ENCODE measurements around the gene PDE2A.

Gene PDE2A

GRCh38 chr11:72687326-72687725, 13.1 kb upstream of the PDE2A start:
- DNase-seq (ENCODE audit: low spot score): no peak
- TF ChIP-seq, protein P1, sequence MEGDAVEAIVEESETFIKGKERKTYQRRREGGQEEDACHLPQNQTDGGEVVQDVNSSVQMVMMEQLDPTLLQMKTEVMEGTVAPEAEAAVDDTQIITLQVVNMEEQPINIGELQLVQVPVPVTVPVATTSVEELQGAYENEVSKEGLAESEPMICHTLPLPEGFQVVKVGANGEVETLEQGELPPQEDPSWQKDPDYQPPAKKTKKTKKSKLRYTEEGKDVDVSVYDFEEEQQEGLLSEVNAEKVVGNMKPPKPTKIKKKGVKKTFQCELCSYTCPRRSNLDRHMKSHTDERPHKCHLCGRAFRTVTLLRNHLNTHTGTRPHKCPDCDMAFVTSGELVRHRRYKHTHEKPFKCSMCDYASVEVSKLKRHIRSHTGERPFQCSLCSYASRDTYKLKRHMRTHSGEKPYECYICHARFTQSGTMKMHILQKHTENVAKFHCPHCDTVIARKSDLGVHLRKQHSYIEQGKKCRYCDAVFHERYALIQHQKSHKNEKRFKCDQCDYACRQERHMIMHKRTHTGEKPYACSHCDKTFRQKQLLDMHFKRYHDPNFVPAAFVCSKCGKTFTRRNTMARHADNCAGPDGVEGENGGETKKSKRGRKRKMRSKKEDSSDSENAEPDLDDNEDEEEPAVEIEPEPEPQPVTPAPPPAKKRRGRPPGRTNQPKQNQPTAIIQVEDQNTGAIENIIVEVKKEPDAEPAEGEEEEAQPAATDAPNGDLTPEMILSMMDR (IDR thresholded peaks at IDR 0.05; ENCODE audit: extremely low read depth, missing control alignments): no peak

GRCh38 chr11:72686639-72687220, 12.5 kb upstream of the PDE2A start:
- DNase-seq (ENCODE audit: low spot score): no peak
- TF ChIP-seq, protein P1 (IDR thresholded peaks at IDR 0.05; ENCODE audit: extremely low read depth, missing control alignments): no peak

- TF ChIP-seq, protein P1 (IDR thresholded peaks at IDR 0.05; ENCODE audit: extremely low read depth, missing control alignments): no peak
- DNase-seq (ENCODE audit: low spot score): no peak
These were observed 11.6 kb upstream of the PDE2A start for GRCh38 chr11:72685560-72686480.

DNA sequence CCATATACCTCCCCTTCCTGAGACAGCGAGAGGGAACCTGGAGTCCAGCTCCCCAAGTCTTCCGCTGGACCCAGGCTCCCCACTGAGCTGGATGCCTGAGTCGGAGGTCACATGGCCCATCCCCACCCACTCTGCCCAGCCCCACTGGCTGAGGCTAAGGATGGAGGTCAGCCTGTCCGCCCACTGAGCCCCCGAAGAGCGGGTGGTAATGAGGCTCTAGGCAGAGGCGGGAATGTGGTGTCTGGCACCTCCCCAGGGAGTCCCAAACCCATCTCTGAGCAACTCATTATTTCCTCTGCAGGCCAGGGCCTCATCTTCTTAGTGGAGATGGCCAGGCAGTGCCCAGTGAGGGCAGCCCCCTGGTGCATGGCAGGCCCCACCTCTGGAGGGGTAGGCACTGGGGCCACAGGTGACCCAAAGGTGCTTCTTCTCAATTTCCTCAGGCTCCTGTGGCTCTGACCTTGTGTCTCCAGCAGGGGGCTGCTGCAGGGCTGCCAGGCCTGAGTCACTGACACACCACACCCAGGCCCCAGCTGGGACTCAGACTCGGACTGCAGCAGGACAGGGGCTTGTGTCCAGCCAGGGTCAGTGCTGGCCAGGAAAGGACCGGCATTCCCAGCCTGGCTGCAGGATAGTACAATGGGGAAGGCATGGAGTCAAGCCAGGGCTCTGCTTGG, 10.2 kb upstream of the PDE2A start:
- TF ChIP-seq, protein P1 (IDR thresholded peaks at IDR 0.05; ENCODE audit: extremely low read depth, missing control alignments): peak; percentile 60
- peak; percentile 73 for DNase-seq (ENCODE audit: low spot score)

- DNase-seq (ENCODE audit: low spot score): peak; percentile 81
- TF ChIP-seq, protein P1 (IDR thresholded peaks at IDR 0.05; ENCODE audit: extremely low read depth, missing control alignments): peak; percentile 94
These were observed 9.6 kb upstream of the PDE2A start for GRCh38 chr11:72683782-72684200.

DNA sequence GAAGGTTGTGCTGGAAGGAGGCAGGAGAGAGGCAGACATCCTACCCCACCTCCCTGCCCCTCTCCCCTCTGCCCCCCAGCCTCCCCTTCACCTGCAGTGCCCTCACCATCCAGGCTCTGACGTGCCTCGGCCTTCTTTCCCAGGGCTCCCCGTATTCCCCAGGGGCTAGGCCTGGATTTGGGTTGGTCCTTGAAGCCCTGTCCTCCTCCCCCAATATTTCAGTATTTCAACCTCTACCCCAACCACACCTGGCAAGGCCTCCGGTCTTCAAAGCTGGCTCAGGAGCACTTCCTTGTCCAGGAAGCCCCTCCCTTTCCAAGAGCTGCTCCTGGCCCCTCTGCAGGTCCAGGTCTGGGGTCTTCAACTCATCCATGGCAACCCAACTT, 8.6 kb upstream of the PDE2A start:
- TF ChIP-seq, protein P1 (IDR thresholded peaks at IDR 0.05; ENCODE audit: extremely low read depth, missing control alignments): no peak
- DNase-seq (ENCODE audit: low spot score): no peak

All from GM20000 (cell line).